ENCODE results near the gene PASK.

PASK gene

GRCh38 chr2:241136661-241137260 lies 12.5 kb downstream of the PASK start:
- Histone ChIP-seq H3K4me3 (ENCODE audit: low read depth, low read length) (no peak overlapping the region), H3K36me3 (replicated peaks) (no peaks in the 10 kb centered on the region), H3K27ac (no peak overlapping the region), H3K27me3 (replicated peaks) (no peaks in the 10 kb centered on the region)
- in situ Hi-C loops (cut with HindIII; ENCODE audit: low pct_ligation_motif_present, low sequenced_read_pairs) = no loop called here
- DNase-seq = no peak
- TF ChIP-seq CTCF (IDR thresholded peaks at IDR 0.05; ENCODE audit: low read depth, low read length, missing control alignments) = no peak

DNA sequence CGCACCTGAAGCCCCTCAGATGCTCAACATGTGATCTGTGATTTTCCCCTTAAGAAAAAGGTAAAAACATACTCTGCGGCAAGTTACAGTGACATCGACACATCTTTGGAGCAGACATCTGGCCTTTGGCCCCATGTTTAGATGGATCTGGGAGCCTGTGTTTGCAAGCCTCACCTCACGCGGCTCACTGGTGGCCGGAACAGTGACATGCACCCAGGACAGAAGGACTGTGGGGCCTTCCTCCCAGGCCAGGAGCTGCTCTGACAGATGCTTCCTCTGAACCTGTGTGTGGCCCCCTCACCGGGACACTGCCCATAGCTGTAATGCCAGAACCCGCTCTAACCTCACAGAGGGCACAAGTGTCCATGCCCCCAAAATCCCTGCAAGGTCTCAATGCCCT lies 13.1 kb downstream of the PASK start:
- no peak overlapping the region for H3K4me3 ChIP-seq (ENCODE audit: low read depth, low read length)
- no peak for TF ChIP-seq CTCF (IDR thresholded peaks at IDR 0.05; ENCODE audit: low read depth, low read length, missing control alignments)
- DNase-seq = no peak
- H3K27me3 ChIP-seq (replicated peaks) = no peaks in the 10 kb centered on the region
- in situ Hi-C loops (cut with HindIII; ENCODE audit: low pct_ligation_motif_present, low sequenced_read_pairs) = no loop called here
- no peak overlapping the region for H3K27ac ChIP-seq
- H3K36me3 ChIP-seq (replicated peaks) = no peaks in the 10 kb centered on the region

- no peak for DNase-seq
- Histone ChIP-seq H3K27ac (no peak overlapping the region), H3K27me3 (replicated peaks) (no peaks in the 10 kb centered on the region), H3K36me3 (replicated peaks) (no peaks in the 10 kb centered on the region), H3K4me3 (ENCODE audit: low read depth, low read length) (no peak overlapping the region)
- in situ Hi-C loops (cut with HindIII; ENCODE audit: low pct_ligation_motif_present, low sequenced_read_pairs) = no loop called here
- no peak for TF ChIP-seq CTCF (IDR thresholded peaks at IDR 0.05; ENCODE audit: low read depth, low read length, missing control alignments)
Observed at GRCh38 chr2:241135737-241136136, 13.5 kb downstream of the PASK start.

- no peak for TF ChIP-seq CTCF (IDR thresholded peaks at IDR 0.05; ENCODE audit: low read depth, low read length, missing control alignments)
- DNase-seq = no peak
- Histone ChIP-seq H3K4me3 (ENCODE audit: low read depth, low read length) (no peak overlapping the region), H3K27me3 (replicated peaks) (no peaks in the 10 kb centered on the region), H3K27ac (no peak overlapping the region), H3K36me3 (replicated peaks) (no peaks in the 10 kb centered on the region)
- in situ Hi-C loops (cut with HindIII; ENCODE audit: low pct_ligation_motif_present, low sequenced_read_pairs) = no loop called here
Observed at GRCh38 chr2:241134711-241135110, 14.6 kb downstream of the PASK start.

DNA sequence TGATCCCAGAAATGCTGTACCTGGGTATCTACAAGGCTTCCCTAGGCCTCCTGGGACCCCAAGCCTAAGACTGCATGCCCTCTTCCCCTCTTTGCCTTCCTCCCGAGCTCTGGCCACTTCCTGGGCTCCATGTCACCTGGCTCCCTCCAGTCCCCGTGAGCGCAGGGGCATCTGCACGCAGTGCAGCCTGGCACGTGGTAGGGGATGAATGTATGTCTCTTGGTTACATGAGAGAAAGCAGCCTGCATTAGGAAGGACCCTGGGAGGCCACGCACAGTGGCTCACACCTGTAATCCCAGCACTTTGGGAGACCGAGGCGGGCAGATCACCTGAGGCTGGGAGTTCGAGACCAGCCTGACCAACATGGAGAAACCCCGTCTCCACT lies 15.8 kb downstream of the PASK start:
- TF ChIP-seq CTCF (IDR thresholded peaks at IDR 0.05; ENCODE audit: low read depth, low read length, missing control alignments) = no peak
- in situ Hi-C loops (cut with HindIII; ENCODE audit: low pct_ligation_motif_present, low sequenced_read_pairs) = no loop called here
- no peaks in the 10 kb centered on the region for H3K36me3 ChIP-seq (replicated peaks)

More for the DNA sequence above, 15.8 kb downstream of the PASK start:
- Histone ChIP-seq H3K27ac (no peak overlapping the region), H3K27me3 (replicated peaks) (no peaks in the 10 kb centered on the region), H3K4me3 (ENCODE audit: low read depth, low read length) (no peak overlapping the region)
- DNase-seq = no peak
